IMR-90 (cell line): ENCODE measurements around the gene MOB3B. TPM values are rescaled to one million over a fixed set of nuclear protein-coding genes. Genes with fewer than 3 reads are reported as not detected.

Source experiments
- ATAC-seq: fragments of 200-7000 bp; cut with Tn5 transposase; 2 replicates; pipeline ENCODE4 v1.9.1; 2020; ENCODE audit warnings: low read depth, mild to moderate bottlenecking, moderate library complexity
- BruUV-seq: library from RNA; stranded (reverse); fragments of 400-500 nt; replicated peaks from 2 replicates; lab custom pipeline; 2021; lab: Mats Ljungman, UMichigan
- CTCF ChIA-PET: fragments of 300-600 bp; formaldehyde crosslinking; extraction: SDS; loops from one replicate; lab custom pipeline; 2021; ENCODE audit warnings: antibody characterized with exemption; lab: Yijun Ruan, JAX
- POLR2A ChIA-PET: fragments of 300-600 bp; sonication (Branson Sonifier 250); formaldehyde crosslinking; loops from one replicate; lab custom pipeline; 2022; ENCODE audit warnings: antibody characterized with exemption; ENCODE audit not compliant: unreplicated experiment; lab: Charles Lee
- DNase-seq: peaks from one replicate; pipeline ENCODE4 v3.0.0; 2013
- H2AFZ ChIP-seq: replicated peaks from 2 replicates; pipeline ENCODE3; 2013; ENCODE audit warnings: low read length, mild to moderate bottlenecking; ENCODE audit not compliant: poor library complexity
- H2AK5ac ChIP-seq: 2 replicates; pipeline ENCODE4 v1.6.1; 2013; ENCODE audit warnings: low read depth, low read length, inconsistent platforms
- H2AK9ac ChIP-seq: replicated peaks from 2 replicates; pipeline ENCODE3; 2013; ENCODE audit warnings: mild to moderate bottlenecking, low read depth, low read length, moderate library complexity; ENCODE audit not compliant: poor library complexity
- H2BK120ac ChIP-seq: 2 replicates; pipeline ENCODE4 v1.6.1; 2013; ENCODE audit warnings: low read depth, low read length, inconsistent platforms
- H2BK15ac ChIP-seq: 3 replicates; pipeline ENCODE4 v1.6.1; 2013; ENCODE audit warnings: low read depth, low read length, inconsistent platforms
- H2BK20ac ChIP-seq: 2 replicates; pipeline ENCODE4 v1.6.1; 2013; ENCODE audit warnings: low read depth, mild to moderate bottlenecking, inconsistent platforms, low read length, moderate library complexity
- H2BK5ac ChIP-seq: 2 replicates; pipeline ENCODE4 v1.6.1; 2013; ENCODE audit warnings: mild to moderate bottlenecking, low read depth, low read length, inconsistent platforms; ENCODE audit not compliant: poor library complexity, severe bottlenecking
- H3K14ac ChIP-seq: replicated peaks from 2 replicates; pipeline ENCODE4 v1.6.1; 2013; ENCODE audit warnings: low read depth, low read length, inconsistent platforms
- H3K18ac ChIP-seq: 2 replicates; pipeline ENCODE4 v1.6.1; 2013; ENCODE audit warnings: low read depth, low read length, control low read depth
- H3K23ac ChIP-seq: 2 replicates; pipeline ENCODE4 v1.6.1; 2013; ENCODE audit warnings: low read depth, low read length, inconsistent platforms
- H3K27ac ChIP-seq: 2 replicates; pipeline ENCODE4 v1.5.1; 2013; ENCODE audit warnings: mild to moderate bottlenecking, control low read depth, low read length; ENCODE audit not compliant: insufficient read depth
- H3K27me3 ChIP-seq: 2 replicates; pipeline ENCODE4 v1.6.1; 2013; ENCODE audit warnings: low read length; ENCODE audit not compliant: control insufficient read depth, insufficient read depth
- H3K36me3 ChIP-seq: 2 replicates; pipeline ENCODE4 v1.6.1; 2013; ENCODE audit warnings: low read length, mixed read lengths; ENCODE audit not compliant: control insufficient read depth, insufficient read depth
- H3K4ac ChIP-seq: 2 replicates; pipeline ENCODE4 v1.6.1; 2013; ENCODE audit warnings: low read depth, low read length, inconsistent platforms
- H3K4me1 ChIP-seq: 2 replicates; pipeline ENCODE4 v1.6.1; 2013; ENCODE audit warnings: low read length, mixed read lengths; ENCODE audit not compliant: control insufficient read depth, insufficient read depth
- H3K4me2 ChIP-seq: 2 replicates; pipeline ENCODE4 v1.6.1; 2013; ENCODE audit warnings: low read depth, mild to moderate bottlenecking, control low read depth, low read length, moderate library complexity
- H3K4me3 ChIP-seq: 2 replicates; pipeline ENCODE4 v1.5.1; 2013; ENCODE audit warnings: low read depth, mild to moderate bottlenecking, control low read depth, low read length, moderate library complexity; ENCODE audit not compliant: insufficient read depth
- H3K56ac ChIP-seq: 2 replicates; pipeline ENCODE4 v1.6.1; 2013; ENCODE audit warnings: low read length, inconsistent platforms; ENCODE audit not compliant: insufficient read depth; ENCODE audit errors: extremely low read depth
- H3K79me1 ChIP-seq, 2 experiments: 2 replicates each; pipeline ENCODE4 v1.6.1; 2013; ENCODE audit warnings: low read length in 2 of 2, inconsistent platforms in 1 of 2, low read depth in 1 of 2
- H3K9ac ChIP-seq: 2 replicates; pipeline ENCODE4 v1.6.1; 2013; ENCODE audit warnings: low read depth, low read length, control low read depth
- H3K9me1 ChIP-seq: 2 replicates; pipeline ENCODE4 v1.6.1; 2013; ENCODE audit warnings: low read length, inconsistent platforms; ENCODE audit not compliant: insufficient read depth
- H3K9me3 ChIP-seq: 2 replicates; pipeline ENCODE4 v1.6.1; 2013; ENCODE audit warnings: low read length; ENCODE audit not compliant: control insufficient read depth, insufficient read depth
- H4K20me1 ChIP-seq: 2 replicates; pipeline ENCODE4 v1.6.1; 2013; ENCODE audit warnings: low read length, inconsistent platforms; ENCODE audit not compliant: insufficient read depth
- H4K5ac ChIP-seq: 2 replicates; pipeline ENCODE4 v1.6.1; 2013; ENCODE audit warnings: mild to moderate bottlenecking, low read depth, low read length, control low read depth
- H4K8ac ChIP-seq, 2 experiments: 2 replicates each; pipeline ENCODE4 v1.6.1; 2013; ENCODE audit warnings: low read depth in 2 of 2, low read length in 2 of 2, control low read depth in 1 of 2, inconsistent platforms in 1 of 2
- H4K91ac ChIP-seq: 2 replicates; pipeline ENCODE4 v1.6.1; 2013; ENCODE audit warnings: low read depth, low read length, inconsistent platforms; ENCODE audit not compliant: insufficient read depth
- BHLHE40 ChIP-seq: fragments of 150-350 bp; IDR thresholded peaks from 2 replicates; pipeline ENCODE4 v1.6.1; 2016; ENCODE audit warnings: mild to moderate bottlenecking, low read depth, low read length
- CEBPB ChIP-seq: IDR thresholded peaks from 2 replicates; pipeline ENCODE4 v1.6.1; 2012; ENCODE audit warnings: low read depth, low read length, improper control_type of control experiment
- CHD1 ChIP-seq: IDR thresholded peaks from 2 replicates; pipeline ENCODE4 v1.6.1; 2012; ENCODE audit warnings: low read depth, low read length, improper control_type of control experiment
- CTCF ChIP-seq: conservative IDR thresholded peaks from 2 replicates; pipeline ENCODE4 v1.5.1; 2012; ENCODE audit warnings: mild to moderate bottlenecking, low read depth, low read length, improper control_type of control experiment
- ELK1 ChIP-seq: fragments of 150-350 bp; IDR thresholded peaks from 2 replicates; pipeline ENCODE4 v1.6.1; 2016; ENCODE audit warnings: low read depth, mild to moderate bottlenecking, low read length, moderate library complexity, borderline replicate concordance
- FOS ChIP-seq: fragments of 150-350 bp; IDR thresholded peaks from 2 replicates; pipeline ENCODE4 v1.6.1; 2016; ENCODE audit warnings: low read depth, low read length
- MAFK ChIP-seq: IDR thresholded peaks from 2 replicates; pipeline ENCODE4 v1.6.1; 2012; ENCODE audit warnings: low read depth, low read length, improper control_type of control experiment
- MAZ ChIP-seq: IDR thresholded peaks from 2 replicates; pipeline ENCODE4 v1.6.1; 2012; ENCODE audit warnings: low read depth, mild to moderate bottlenecking, low read length, improper control_type of control experiment, moderate library complexity, borderline replicate concordance
- MXI1 ChIP-seq: IDR thresholded peaks from 2 replicates; pipeline ENCODE4 v1.6.1; 2012; ENCODE audit warnings: low read depth, mild to moderate bottlenecking, low read length, moderate library complexity, borderline replicate concordance
- NFE2L2 ChIP-seq: fragments of 150-350 bp; IDR thresholded peaks from 2 replicates; pipeline ENCODE4 v1.6.1; 2016; ENCODE audit warnings: low read depth, mild to moderate bottlenecking, low read length
- POLR2A ChIP-seq: IDR thresholded peaks from 2 replicates; pipeline ENCODE4 v1.6.1; 2012; ENCODE audit warnings: mild to moderate bottlenecking, low read depth, low read length
- RAD21 ChIP-seq: IDR thresholded peaks from 2 replicates; pipeline ENCODE4 v1.6.1; 2012; ENCODE audit warnings: low read length, improper control_type of control experiment
- RCOR1 ChIP-seq: IDR thresholded peaks from 2 replicates; pipeline ENCODE4 v1.6.1; 2012; ENCODE audit warnings: mild to moderate bottlenecking, low read length, improper control_type of control experiment; ENCODE audit not compliant: insufficient replicate concordance
- RFX5 ChIP-seq: IDR thresholded peaks from 2 replicates; pipeline ENCODE4 v1.8.0; 2012; ENCODE audit warnings: low read depth, mild to moderate bottlenecking, low read length, moderate library complexity
- SMC3 ChIP-seq: fragments of 150-350 bp; IDR thresholded peaks from 2 replicates; pipeline ENCODE4 v1.6.1; 2016; ENCODE audit warnings: low read depth, mild to moderate bottlenecking, antibody characterized with exemption, low read length, moderate library complexity
- USF2 ChIP-seq: fragments of 150-350 bp; IDR thresholded peaks from 2 replicates; pipeline ENCODE4 v1.6.1; 2017; ENCODE audit warnings: mild to moderate bottlenecking, antibody characterized with exemption, low read length, low read depth
- dilution Hi-C: fragments of 300-500 bp; cut with HindIII; formaldehyde crosslinking; loops from one replicate; pipeline ENCODE4 v1.14.3; 2018; ENCODE audit warnings: low sequenced_read_pairs; ENCODE audit not compliant: unreplicated experiment
- in situ Hi-C: fragments of 300-500 bp; cut with MboI; formaldehyde crosslinking; loops from 3 replicates; pipeline ENCODE4 v1.14.3; 2019; ENCODE audit warnings: low sequenced_read_pairs, inconsistent platforms, mixed read lengths
- intact Hi-C: fragments of 100-400 bp; cut with micrococcal nuclease; formaldehyde crosslinking; loops from 2 replicates; pipeline ENCODE4 v1.10.0; 2022
- polyA plus RNA-seq, 3 experiments: library from polyadenylated mRNA; depleted of rRNA; stranded (reverse); fragments of >200 nt; gene quantifications; 2 replicates each; pipeline ENCODE4 v1.2.3, GENCODE V29; 2012; ENCODE audit warnings: low replicate concordance in 1 of 3
- total RNA-seq: library from RNA; depleted of rRNA; stranded (reverse); fragments of >200 nt; gene quantifications from 2 replicates; pipeline ENCODE4 v1.2.3, GENCODE V29; 2012

The MOB3B gene
- total and polyA plus RNA-seq, 2 of the 4 experiments (the other 2 are of a cell fraction): under 0.01 to 0.02 TPM

- Histone ChIP-seq H2AK5ac (no peak overlapping the region), H4K8ac (no peak overlapping the region), H2BK20ac (no peak overlapping the region), H3K9me1 (no peaks in the 10 kb centered on the region), H2BK15ac (no peak overlapping the region), H3K18ac (no peak overlapping the region), H3K4ac (no peak overlapping the region), H3K9me3 (no peaks in the 10 kb centered on the region), H3K23ac (no peak overlapping the region), H4K91ac (no peak overlapping the region), H2BK5ac (no peak overlapping the region), H3K4me2 (no peak overlapping the region), H2AFZ (no peak overlapping the region), H3K79me1 (no peaks in the 10 kb centered on the region), H3K9ac (no peak overlapping the region), H3K27ac (no peak overlapping the region), H4K20me1 (no peaks in the 10 kb centered on the region), H3K4me1 (no peaks in the 10 kb centered on the region), H3K36me3 (no peaks in the 10 kb centered on the region), H3K56ac (no peak overlapping the region), H2AK9ac (no peak overlapping the region), H4K5ac (no peak overlapping the region), H2BK120ac (no peak overlapping the region), H3K27me3 (no peaks in the 10 kb centered on the region), H3K4me3 (no peak overlapping the region), H3K14ac (no peak overlapping the region)
- dilution Hi-C loops: no loop called here
- BruUV-seq: no TSS peak
- ChIA-PET POLR2A (no interaction called here), CTCF (interaction anchor here (1.2 kb wide), 1 partner anchor 11 kb away, joined by 3 read pairs; no protein-coding TSS in a partner anchor)
- ATAC-seq: no peak
- in situ Hi-C loops: no loop called here
- no peak for TF ChIP-seq CTCF
- TF ChIP-seq MAZ: no peak
- no peak for TF ChIP-seq MXI1
- TF ChIP-seq FOS: no peak
- no peak for TF ChIP-seq CHD1
- TF ChIP-seq NFE2L2: no peak
- no peak for TF ChIP-seq MAFK
- TF ChIP-seq RAD21: no peak
- TF ChIP-seq RCOR1: no peak
- TF ChIP-seq RFX5: no peak
- no peak for TF ChIP-seq USF2
- no peak for TF ChIP-seq ELK1
- TF ChIP-seq SMC3: no peak
- no peak for TF ChIP-seq POLR2A
- TF ChIP-seq BHLHE40: no peak
- no peak for TF ChIP-seq CEBPB
- no peak for DNase-seq
- intact Hi-C loops: no loop called here
Measured at GRCh38 chr9:27450752-27451151, 78.9 kb downstream of the MOB3B start.
